Upper lobe of left lung (tissue), 6 donors: ENCODE measurements around the gene SUPT20HL2. TPM values are rescaled to one million over a fixed set of nuclear protein-coding genes. Genes with fewer than 3 reads are reported as not detected.
"Not testable (repeated sequence)": the region's sequence is repeated elsewhere in the genome, so short reads cannot be mapped to it uniquely, and the experiment has no call there.

Experiments
- ATAC-seq, 2 donors: fragments of 200-7000 bp; cut with Tn5 transposase; one replicate each; pipeline ENCODE4 v1.9.1; 2022; ENCODE audit warnings: mild to moderate bottlenecking in 2 of 2, moderate library complexity in 2 of 2; ENCODE audit not compliant: low FRiP score in 2 of 2
- DNase-seq, 2 donors: peaks; one replicate each; pipeline ENCODE4 v3.0.0-alpha.2; 2019 to 2020
- H3K27ac ChIP-seq, 4 donors: fragments of 200-600 bp; sonication (generic); one replicate each; pipeline ENCODE4 v1.5.1; 2016 to 2019
- H3K27me3 ChIP-seq, 4 donors: fragments of 200-600 bp; sonication (generic); one replicate each; pipeline ENCODE4 v1.5.1; 2017 to 2019
- H3K36me3 ChIP-seq, 4 donors: fragments of 200-600 bp; sonication (generic); one replicate each; pipeline ENCODE4 v1.5.1; 2016 to 2019
- H3K4me1 ChIP-seq, 4 donors: fragments of 200-600 bp; sonication (generic); one replicate each; pipeline ENCODE4 v1.5.1; 2018 to 2019
- H3K4me3 ChIP-seq, 4 donors: fragments of 200-600 bp; sonication (generic); one replicate each; pipeline ENCODE4 v1.5.1; 2017 to 2019; ENCODE audit warnings: mild to moderate bottlenecking in 2 of 4, moderate library complexity in 1 of 4
- H3K9me3 ChIP-seq, 4 donors: fragments of 200-600 bp; sonication (generic); one replicate each; pipeline ENCODE4 v1.5.1; 2018 to 2019
- EP300 ChIP-seq, 4 donors: sonication (generic); formaldehyde crosslinking; IDR thresholded peaks; one replicate each; pipeline ENCODE4 v1.5.1; 2017; ENCODE audit warnings: antibody characterized with exemption in 4 of 4, control low read depth in 2 of 4
- POLR2A ChIP-seq, 4 donors: fragments of 450-650 bp; IDR thresholded peaks; one replicate each; pipeline ENCODE4 v1.5.1; 2016 to 2017; ENCODE audit warnings: antibody characterized with exemption in 4 of 4, mild to moderate bottlenecking in 2 of 4
- POLR2AphosphoS5 ChIP-seq, 2 donors: sonication (generic); formaldehyde crosslinking; IDR thresholded peaks; one replicate each; pipeline ENCODE4 v1.5.1; 2017; ENCODE audit warnings: antibody characterized with exemption in 2 of 2
- WGBS, 2 donors: methylation state at CpG; one replicate each; pipeline ENCODE4 v1.1.5; 2017 to 2018; 5-methylcytosine and 5-hydroxymethylcytosine counted together
- total RNA-seq, 6 donors: library from RNA; depleted of rRNA in 4 of 6; stranded (reverse); fragments of >200 nt in 4 of 6; gene quantifications; one replicate each; pipeline versions ENCODE4 v1.1.0 to v1.2.1, GENCODE V29; 2016 to 2021
- TF ChIP-seq, protein P1 (sequence below), 6 experiments: fragments of 450-650 bp in 4 of 6; fragments of 200-600 bp in 2 of 6; sonication (generic) in 2 of 6; IDR thresholded peaks; one replicate each; pipeline ENCODE4 v1.5.1; 2016 to 2019; ENCODE audit warnings: antibody characterized with exemption in 6 of 6
- donor health status: DM: no; HTN: no; CAD: no; lungs with moderate emphysema.
- donor health status: DM: no; HTN: yes; CAD: no; lungs with severe emphysema.

The SUPT20HL2 gene
- total RNA-seq, 6 donors from 2014 or later, result not detected

DNA sequence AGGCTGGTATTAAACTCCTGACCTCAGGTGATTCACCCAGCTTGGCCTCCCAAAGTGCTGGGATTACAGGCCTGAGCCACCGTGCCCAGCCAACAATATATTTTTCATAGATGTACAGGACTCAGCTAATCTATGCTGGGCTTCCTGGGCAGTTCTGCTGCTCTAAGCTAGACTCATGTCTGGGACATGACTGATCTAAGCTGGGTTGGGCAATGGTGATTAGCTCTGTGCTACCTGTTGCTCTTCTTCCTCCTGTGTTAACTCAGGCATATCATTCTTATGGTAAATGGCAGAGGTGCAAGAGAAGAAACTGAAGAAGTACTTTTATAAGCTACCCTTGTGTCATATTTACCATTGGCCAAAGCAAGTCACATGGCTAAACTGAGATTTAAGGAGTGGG is 11.4 kb upstream of the SUPT20HL2 start:
- Histone ChIP-seq H3K4me3 (no peak overlapping the region), H3K27me3 (no peaks in the 10 kb centered on the region), H3K4me1 (no peaks in the 10 kb centered on the region), H3K27ac (no peak overlapping the region), H3K36me3 (no peaks in the 10 kb centered on the region), H3K9me3 (no peaks in the 10 kb centered on the region)
- 100% methylated on average over 1 of the region's 1 CpG; no CpG with 5 or more reads in 1 of the 2 donors for WGBS, 2 donors
- no peak for TF ChIP-seq EP300 (IDR thresholded peaks at IDR 0.05)
- TF ChIP-seq, protein P1, sequence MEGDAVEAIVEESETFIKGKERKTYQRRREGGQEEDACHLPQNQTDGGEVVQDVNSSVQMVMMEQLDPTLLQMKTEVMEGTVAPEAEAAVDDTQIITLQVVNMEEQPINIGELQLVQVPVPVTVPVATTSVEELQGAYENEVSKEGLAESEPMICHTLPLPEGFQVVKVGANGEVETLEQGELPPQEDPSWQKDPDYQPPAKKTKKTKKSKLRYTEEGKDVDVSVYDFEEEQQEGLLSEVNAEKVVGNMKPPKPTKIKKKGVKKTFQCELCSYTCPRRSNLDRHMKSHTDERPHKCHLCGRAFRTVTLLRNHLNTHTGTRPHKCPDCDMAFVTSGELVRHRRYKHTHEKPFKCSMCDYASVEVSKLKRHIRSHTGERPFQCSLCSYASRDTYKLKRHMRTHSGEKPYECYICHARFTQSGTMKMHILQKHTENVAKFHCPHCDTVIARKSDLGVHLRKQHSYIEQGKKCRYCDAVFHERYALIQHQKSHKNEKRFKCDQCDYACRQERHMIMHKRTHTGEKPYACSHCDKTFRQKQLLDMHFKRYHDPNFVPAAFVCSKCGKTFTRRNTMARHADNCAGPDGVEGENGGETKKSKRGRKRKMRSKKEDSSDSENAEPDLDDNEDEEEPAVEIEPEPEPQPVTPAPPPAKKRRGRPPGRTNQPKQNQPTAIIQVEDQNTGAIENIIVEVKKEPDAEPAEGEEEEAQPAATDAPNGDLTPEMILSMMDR (IDR thresholded peaks at IDR 0.05), result no peak
- no peak for TF ChIP-seq POLR2AphosphoS5 (IDR thresholded peaks at IDR 0.05)
- TF ChIP-seq POLR2A (IDR thresholded peaks at IDR 0.05), result no peak
- ATAC-seq (no peak), DNase-seq (no peak)

DNA sequence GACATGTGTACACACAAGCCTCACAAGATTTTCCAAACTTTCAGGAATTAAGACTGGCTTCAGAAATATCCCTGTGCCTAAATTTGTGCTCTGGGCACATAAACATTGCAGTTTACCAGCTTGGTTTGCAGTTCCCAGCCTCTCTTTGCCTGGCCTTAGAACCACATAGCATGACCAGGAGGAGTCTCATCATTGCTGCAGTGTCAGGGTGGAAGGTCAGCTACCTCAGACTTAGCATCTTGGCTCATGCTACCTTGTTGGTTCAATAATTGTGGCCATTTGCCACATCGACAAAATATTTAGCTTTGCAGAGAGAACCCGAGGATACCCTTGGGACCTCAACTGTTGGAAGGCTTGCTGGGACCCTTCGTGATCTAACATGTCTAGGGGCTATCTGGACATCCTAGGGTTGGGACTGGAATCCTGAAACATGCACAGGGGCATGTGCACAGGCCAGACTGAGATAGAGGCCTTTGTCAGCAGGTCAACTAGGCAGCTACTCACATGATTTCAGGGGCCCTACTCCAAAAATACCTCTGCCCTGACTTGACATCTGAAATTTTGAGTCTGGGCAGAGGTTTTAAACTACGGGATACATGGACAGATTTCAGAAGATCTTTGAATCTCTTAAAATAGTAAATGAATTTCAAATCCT is 8.0 kb upstream of the SUPT20HL2 start:
- WGBS, 2 donors, result 79 to 100% methylated on average over 1 to 4 of the region's 4 CpGs
- Histone ChIP-seq H3K27me3 (no peaks in the 10 kb centered on the region), H3K4me3 (no peak overlapping the region), H3K27ac (no peak overlapping the region), H3K9me3 (no peaks in the 10 kb centered on the region), H3K4me1 (no peaks in the 10 kb centered on the region), H3K36me3 (no peaks in the 10 kb centered on the region)
- DNase-seq (no peak), ATAC-seq (no peak)
- TF ChIP-seq, protein P1 (IDR thresholded peaks at IDR 0.05), result no peak
- TF ChIP-seq POLR2AphosphoS5 (IDR thresholded peaks at IDR 0.05) (no peak), POLR2A (IDR thresholded peaks at IDR 0.05) (no peak), EP300 (IDR thresholded peaks at IDR 0.05) (no peak)

DNA sequence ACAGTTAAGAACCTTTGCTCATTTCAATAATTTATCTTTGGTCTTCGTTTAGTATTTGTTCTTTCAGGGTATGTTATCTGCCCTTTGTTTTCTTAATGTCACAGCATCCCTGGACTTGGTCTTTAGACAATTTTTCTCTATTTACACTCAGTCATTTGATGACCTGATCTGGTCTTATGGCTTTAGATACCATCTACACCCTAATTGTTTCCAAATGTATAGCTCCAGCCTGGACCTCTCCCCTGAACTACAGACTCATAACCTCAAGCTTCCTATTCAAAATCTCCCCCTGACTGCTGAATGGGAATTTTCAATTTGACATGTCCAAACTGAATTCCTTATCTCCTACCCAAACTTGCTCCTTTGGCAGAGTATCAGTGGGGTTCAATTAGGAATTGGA is 3.7 kb upstream of the SUPT20HL2 start:
- DNase-seq (no peak), ATAC-seq (no peak)
- Histone ChIP-seq H3K27me3 (no peaks in the 10 kb centered on the region), H3K9me3 (no peaks in the 10 kb centered on the region), H3K36me3 (no peaks in the 10 kb centered on the region), H3K27ac (no peak overlapping the region), H3K4me3 (no peak overlapping the region), H3K4me1 (no peaks in the 10 kb centered on the region)
- no peak for TF ChIP-seq POLR2A (IDR thresholded peaks at IDR 0.05)
- TF ChIP-seq POLR2AphosphoS5 (IDR thresholded peaks at IDR 0.05), result no peak
- TF ChIP-seq, protein P1 (IDR thresholded peaks at IDR 0.05), result no peak
- TF ChIP-seq EP300 (IDR thresholded peaks at IDR 0.05), result no peak
- 48 to 57% methylated on average over 1 of the region's 1 CpG for WGBS, 2 donors

DNA sequence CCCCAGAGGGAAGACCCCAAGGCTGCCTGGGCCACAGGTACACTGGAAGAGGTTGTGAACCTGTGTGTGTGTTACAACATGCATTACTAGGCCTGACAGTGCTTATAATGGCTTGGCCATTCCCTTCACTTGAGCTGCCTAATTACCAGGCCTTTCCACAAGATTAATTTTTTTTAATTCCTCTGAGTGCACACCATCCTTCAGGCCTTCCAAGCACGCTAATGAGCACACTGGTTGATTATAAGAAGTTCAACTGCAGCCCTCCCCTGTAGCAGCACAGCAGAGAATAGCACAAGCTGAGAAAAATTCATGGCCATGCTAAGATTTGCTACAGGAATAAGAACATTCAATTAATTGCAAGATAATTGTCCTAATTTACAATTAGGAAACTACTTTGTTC is 2.2 kb upstream of the SUPT20HL2 start:
- ATAC-seq, result no peak
- H3K9me3 ChIP-seq, result no peaks in the 10 kb centered on the region
- no peak for DNase-seq
- no peak for TF ChIP-seq POLR2AphosphoS5 (IDR thresholded peaks at IDR 0.05)
- TF ChIP-seq POLR2A (IDR thresholded peaks at IDR 0.05), result no peak
- TF ChIP-seq EP300 (IDR thresholded peaks at IDR 0.05), result no peak
- TF ChIP-seq, protein P1 (IDR thresholded peaks at IDR 0.05), result no peak
- no peak overlapping the region for H3K4me3 ChIP-seq
- no peak overlapping the region for H3K27ac ChIP-seq
- H3K27me3 ChIP-seq, result no peaks in the 10 kb centered on the region
- H3K4me1 ChIP-seq, result no peaks in the 10 kb centered on the region
- 54 to 80% methylated on average over 1 of the region's 1 CpG for WGBS, 2 donors
- H3K36me3 ChIP-seq, result no peaks in the 10 kb centered on the region

DNA sequence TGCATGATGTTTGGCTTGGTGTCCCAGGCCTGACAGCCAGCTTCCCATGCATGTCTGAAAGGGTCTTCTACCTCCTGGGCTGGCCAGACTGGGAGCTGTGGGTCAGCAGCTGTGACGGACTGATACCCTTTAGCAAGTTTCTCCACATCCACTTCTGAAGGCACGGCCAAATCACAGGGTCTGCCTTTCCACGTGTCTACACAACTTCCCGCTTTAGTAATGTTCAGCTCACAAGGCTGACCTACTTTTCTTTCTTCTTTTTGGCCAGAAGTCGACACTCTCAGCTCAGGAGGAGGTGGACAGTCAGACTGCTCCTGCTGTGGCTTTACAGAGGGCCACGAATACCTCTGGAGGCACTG is 1.6 kb downstream of the SUPT20HL2 start:
- not testable (repeated sequence) for H3K4me1 ChIP-seq, H3K9me3 ChIP-seq, H3K27me3 ChIP-seq, H3K4me3 ChIP-seq, ATAC-seq, H3K36me3 ChIP-seq, H3K27ac ChIP-seq, DNase-seq
- WGBS, 2 donors, result 70 to 75% methylated on average over 5 to 6 of the region's 6 CpGs

DNA sequence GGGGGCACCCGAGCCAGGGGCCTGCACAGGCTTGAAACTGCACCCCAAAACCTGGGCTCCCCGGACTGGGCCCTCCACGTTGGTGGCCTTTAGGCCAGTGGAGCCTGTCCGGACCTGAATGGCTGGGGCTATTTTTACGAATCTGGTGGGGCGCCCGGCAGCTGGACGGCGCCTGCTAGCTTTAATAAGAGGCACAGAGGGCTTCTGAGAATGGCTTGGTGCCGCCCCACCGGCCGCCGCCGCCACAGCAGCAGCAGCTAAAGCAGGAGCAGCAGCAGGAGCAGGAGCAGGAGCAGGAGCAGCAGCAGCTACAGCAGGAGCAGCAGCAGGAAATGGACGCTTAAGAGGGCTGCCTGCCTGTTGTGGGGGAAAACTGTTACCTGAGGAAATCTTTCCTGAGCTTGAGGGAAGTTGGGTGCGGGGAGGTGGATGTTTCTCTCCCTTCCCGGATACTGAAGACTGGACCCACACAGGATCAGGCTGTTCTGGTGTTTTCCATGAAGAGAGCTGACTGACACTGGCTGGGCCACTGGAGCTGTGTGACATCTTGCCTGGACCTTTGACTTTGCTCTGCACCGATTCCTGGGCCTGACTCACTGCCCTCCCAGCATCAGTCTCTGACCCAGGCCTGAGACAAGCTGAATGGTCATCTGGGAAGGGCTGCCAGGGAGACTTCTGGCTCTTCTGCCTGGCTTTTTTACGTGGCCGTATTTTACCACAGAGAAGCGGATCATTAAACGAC is 2.2 kb downstream of the SUPT20HL2 start:
- H3K4me1 ChIP-seq, H3K27ac ChIP-seq, H3K4me3 ChIP-seq, H3K36me3 ChIP-seq, H3K27me3 ChIP-seq, H3K9me3 ChIP-seq: not testable (repeated sequence)
- ATAC-seq (peak in 1 of 2 donors; percentile 45), DNase-seq (peak in 1 of 2 donors; percentile 61)
- WGBS, 2 donors, result 76% methylated on average over 15 of the region's 22 CpGs; no CpG with 5 or more reads in 1 of the 2 donors

DNA sequence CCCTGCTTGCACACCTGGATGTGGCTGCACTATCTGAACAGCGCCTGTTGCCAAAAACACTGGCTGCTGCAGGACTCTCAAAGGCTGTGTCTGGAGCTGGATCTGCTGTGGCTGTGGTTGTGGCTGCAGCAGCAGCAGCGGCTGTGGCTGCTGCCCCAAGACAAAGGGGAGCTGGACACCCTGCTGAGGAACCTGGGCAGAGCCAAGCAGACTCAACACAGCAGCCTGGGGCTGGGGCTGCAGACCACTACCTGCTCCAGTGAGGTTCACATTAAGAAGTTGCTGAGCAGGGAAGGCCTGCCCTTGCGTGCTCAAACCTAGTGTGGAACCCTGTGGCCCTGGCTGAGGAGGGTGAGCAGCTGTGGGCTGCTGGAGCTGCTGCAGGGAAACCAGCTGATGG is 3.0 kb downstream of the SUPT20HL2 start:
- H3K4me1 ChIP-seq, H3K9me3 ChIP-seq, H3K27ac ChIP-seq, H3K4me3 ChIP-seq, H3K27me3 ChIP-seq, H3K36me3 ChIP-seq, ATAC-seq, DNase-seq: not testable (repeated sequence)
- 76 to 83% methylated on average over 1 to 3 of the region's 3 CpGs for WGBS, 2 donors

DNA sequence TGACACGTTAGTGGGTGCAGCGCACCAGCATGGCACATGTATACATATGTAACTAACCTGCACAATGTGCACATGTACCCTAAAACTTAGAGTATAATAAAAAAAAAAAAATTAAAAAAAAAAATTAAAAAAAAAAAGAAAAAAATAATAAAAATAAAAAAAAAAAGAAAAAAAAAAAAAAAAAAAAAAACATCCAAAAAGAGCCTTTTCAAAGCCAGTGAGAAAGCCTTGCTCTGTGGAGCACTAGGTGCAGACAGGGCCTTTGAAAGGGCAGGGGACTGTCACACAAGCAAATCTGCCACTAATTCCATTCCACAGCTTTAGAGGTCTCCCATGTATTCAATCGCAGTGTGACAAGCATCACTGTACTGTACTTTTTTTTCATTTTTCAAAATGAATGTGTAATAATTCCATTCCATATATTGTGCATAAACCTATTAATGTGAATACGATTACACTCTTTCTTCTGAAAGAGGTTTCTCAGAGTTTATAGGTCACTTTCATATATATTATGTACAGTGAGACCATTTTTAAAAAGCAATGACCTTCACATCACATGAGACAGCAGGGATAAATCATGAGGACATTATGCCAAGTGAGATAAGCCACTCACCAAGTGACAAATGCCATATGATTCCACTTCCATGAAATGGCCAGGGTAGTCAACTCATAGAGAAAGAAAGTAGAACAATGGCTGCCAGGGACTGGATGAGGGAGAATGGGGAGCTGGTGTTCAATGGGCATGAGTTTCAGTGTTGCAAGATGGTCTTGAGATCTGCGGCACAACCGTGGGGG is 4.1 kb downstream of the SUPT20HL2 start:
- DNase-seq, H3K27me3 ChIP-seq, H3K4me1 ChIP-seq, H3K9me3 ChIP-seq, H3K36me3 ChIP-seq, ATAC-seq, H3K27ac ChIP-seq, H3K4me3 ChIP-seq: not testable (repeated sequence)
- WGBS, 2 donors, result 90 to 97% methylated on average over 4 to 6 of the region's 6 CpGs
